Activated naive CD8-positive, alpha-beta T cell treated with anti-CD3 and anti-CD28 coated beads, Interleukin-2, amount 10 ng/mL, durations not matched to agents 7 days and 5 days (primary cell): ENCODE data around the gene TMEM183A. TPM values are rescaled to one million over a fixed set of nuclear protein-coding genes. Genes with fewer than 3 reads are reported as not detected.
"Not testable (repeated sequence)": the region's sequence is repeated elsewhere in the genome, so short reads cannot be mapped to it uniquely, and the experiment has no call there.

Experiments used
- ATAC-seq: fragments of 150-1000 bp; cut with Tn5 transposase; one replicate; pipeline ENCODE4 v1.10.0; 2021; ENCODE audit warnings: low read depth, moderate library complexity
- POLR2A ChIA-PET: fragments of 350-600 bp; sonication (Branson Sonifier 250); formaldehyde crosslinking; loops from one replicate; lab custom pipeline; 2021; ENCODE audit warnings: antibody characterized with exemption; lab: Charles Lee
- DNase-seq: peaks from one replicate; pipeline ENCODE4 v3.0.0; 2021
- H3K27ac Mint-ChIP-seq: one replicate; pipeline ENCODE4 v1.8.0; 2022; ENCODE audit warnings: mild to moderate bottlenecking, mixed read lengths
- H3K27me3 Mint-ChIP-seq: one replicate; pipeline ENCODE4 v1.8.0; 2022; ENCODE audit warnings: mild to moderate bottlenecking, moderate library complexity, mixed read lengths
- H3K36me3 Mint-ChIP-seq: one replicate; pipeline ENCODE4 v1.8.0; 2021; ENCODE audit warnings: mild to moderate bottlenecking, mixed read lengths
- H3K4me1 Mint-ChIP-seq: one replicate; pipeline ENCODE4 v1.8.0; 2021; ENCODE audit warnings: mixed read lengths
- H3K4me3 Mint-ChIP-seq: one replicate; pipeline ENCODE4 v1.8.0; 2022; ENCODE audit warnings: mild to moderate bottlenecking, moderate library complexity, mixed read lengths
- H3K9me3 Mint-ChIP-seq: one replicate; pipeline ENCODE4 v1.8.0; 2021; ENCODE audit warnings: mixed read lengths
- total RNA-seq, 2 experiments: library from RNA; stranded (reverse); gene quantifications; one replicate each; pipeline ENCODE4 v1.2.3, GENCODE V29; 2021

TMEM183A gene
- total RNA-seq, 2 experiments from 2014 or later: 77.1 to 78.4 TPM

DNA sequence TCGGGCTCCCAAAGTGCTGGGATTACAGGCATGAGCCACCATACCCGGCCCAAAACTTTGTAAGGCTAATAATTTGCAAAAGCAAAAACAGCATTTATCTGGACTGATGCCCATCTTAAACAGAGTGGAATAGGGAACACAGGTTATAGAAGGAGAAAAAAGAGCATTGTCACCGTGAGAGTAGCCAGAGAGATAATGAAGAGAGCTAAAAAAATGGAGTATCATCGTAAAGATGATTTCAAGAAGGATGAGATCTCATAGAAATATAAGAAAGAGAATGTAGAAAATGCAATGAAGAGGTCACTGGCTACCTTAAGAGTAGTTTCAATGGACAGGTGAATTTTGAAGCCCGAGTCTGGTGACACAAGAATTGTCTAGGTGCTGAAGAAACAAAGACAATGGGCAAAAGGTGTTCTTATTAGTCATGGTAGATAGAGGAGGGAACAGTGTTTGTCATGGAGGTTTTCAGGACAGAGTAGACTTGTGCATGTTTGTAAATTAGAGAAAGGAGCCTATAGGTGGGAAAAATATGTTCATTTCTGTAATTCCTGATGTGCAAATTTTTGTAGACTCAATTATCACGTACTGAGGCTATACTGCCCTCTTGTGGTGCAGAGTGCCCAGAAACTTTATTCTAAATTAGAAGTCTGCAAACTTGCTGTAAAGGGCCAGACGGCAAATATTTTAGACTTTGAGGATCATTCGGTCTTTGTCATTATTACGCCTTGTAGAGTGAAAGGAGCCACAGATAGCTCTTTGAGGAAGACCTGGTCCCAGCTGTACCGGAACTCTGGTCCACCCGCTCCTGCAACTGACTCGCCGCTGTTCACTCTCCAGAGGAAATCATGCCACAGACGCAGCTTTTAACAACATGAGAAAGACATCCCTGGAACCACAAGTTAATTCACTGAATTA, 8.1 kb upstream of the TMEM183A start:
- Mint-ChIP-seq H3K4me3 (peak overlapping the region; percentile 72), H3K27me3 (peaks cover 46% of the 10 kb centered on the region), H3K36me3 (no peaks in the 10 kb centered on the region), H3K27ac (peak overlapping the region; percentile 50), H3K9me3 (no peaks in the 10 kb centered on the region), H3K4me1 (peaks cover 12% of the 10 kb centered on the region)
- peak; percentile 38 for DNase-seq
- POLR2A ChIA-PET: interaction anchor here (1.0 kb wide), 1 partner anchor 31 kb away, joined by 4 read pairs; no protein-coding TSS in a partner anchor
- ATAC-seq: peak; percentile 54

DNA sequence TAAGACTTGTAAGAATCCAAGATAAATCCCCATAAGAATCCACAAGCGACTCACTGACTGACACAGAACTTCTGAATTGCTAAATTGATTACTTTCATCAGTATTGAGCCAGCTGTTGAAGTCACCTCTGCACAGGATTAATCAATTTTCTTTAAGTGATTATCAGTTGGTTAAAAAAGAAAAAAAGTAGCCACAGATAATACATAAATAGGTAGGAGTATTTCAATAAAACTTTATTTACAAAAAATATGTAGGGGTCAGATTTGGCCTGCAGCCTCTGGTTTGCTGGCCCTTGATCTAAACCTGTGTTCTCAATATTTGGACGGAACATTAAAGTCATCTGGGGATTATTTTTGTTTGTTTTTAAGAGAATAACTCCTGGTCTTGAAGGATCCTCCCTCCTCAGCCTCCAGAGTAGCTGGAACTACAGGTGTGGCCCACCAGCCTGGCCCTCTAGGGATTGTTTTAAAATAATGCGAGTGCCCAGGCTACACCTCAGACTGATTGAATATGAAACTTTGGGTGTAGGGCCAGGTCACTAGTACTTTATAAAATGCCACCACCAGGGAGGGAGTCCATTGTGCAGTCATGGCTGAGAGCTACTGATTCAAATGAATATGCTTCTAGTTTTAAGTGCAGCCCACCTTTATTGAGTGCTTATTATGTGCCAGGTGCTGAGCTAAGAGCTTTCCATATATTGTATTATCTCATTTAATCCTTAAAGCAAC, 6.8 kb upstream of the TMEM183A start:
- POLR2A ChIA-PET: no interaction called here
- no peak overlapping the region for H3K4me3 Mint-ChIP-seq

DNA sequence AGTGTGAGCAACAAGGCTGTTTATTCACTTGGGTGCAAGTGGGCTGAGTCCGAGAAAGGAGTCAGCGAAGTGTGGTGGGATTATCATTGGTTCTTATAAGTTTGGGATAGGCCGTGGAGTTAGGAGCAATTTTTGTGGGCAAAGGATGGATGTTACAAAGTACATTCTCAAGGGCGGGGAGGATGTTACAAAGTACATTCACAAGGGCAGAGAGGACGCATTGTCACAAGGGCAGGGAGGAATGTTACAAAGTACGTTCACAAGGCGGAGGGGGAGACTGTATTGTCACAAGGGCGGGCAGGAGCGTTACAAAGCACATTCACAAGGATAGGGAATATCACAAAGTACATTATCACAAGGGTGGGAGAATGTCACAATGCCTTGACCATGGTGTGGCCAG, 5.2 kb upstream of the TMEM183A start:
- POLR2A ChIA-PET: no interaction called here
- Mint-ChIP-seq H3K4me1 (peaks cover 21% of the 10 kb centered on the region), H3K27me3 (peaks cover 20% of the 10 kb centered on the region), H3K36me3 (no peaks in the 10 kb centered on the region), H3K27ac (no peak overlapping the region), H3K4me3 (no peak overlapping the region), H3K9me3 (no peaks in the 10 kb centered on the region)
- ATAC-seq (no peak), DNase-seq (no peak)

More for the DNA sequence above, 6.8 kb upstream of the TMEM183A start:
- no peaks in the 10 kb centered on the region for H3K9me3 Mint-ChIP-seq
- H3K27me3 Mint-ChIP-seq: peaks cover 35% of the 10 kb centered on the region
- ATAC-seq: no peak
- H3K27ac Mint-ChIP-seq: no peak overlapping the region
- DNase-seq: no peak
- H3K36me3 Mint-ChIP-seq: no peaks in the 10 kb centered on the region
- peaks cover 12% of the 10 kb centered on the region for H3K4me1 Mint-ChIP-seq

DNA sequence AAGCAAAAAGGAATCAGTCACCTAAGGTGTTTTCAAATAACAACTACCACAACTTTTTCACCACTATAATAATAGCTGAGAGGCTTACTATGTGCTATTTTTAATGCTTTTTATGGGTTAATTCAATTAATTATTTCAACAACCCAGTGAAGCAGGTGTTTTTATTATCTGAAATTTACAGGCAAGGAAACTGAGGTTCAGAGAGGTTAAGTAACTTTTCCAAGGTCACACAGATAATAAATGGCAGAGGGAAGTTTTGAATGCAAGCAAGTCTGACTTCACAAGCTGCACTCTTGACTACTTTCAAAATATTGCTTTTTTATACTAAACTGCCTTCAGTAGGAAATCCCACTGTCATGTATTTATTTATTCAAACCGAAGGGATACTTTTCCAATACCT, 4.2 kb upstream of the TMEM183A start:
- peaks cover 11% of the 10 kb centered on the region for H3K27me3 Mint-ChIP-seq
- H3K4me3 Mint-ChIP-seq: no peak overlapping the region
- ATAC-seq (no peak), DNase-seq (no peak)
- H3K36me3 Mint-ChIP-seq: peaks cover 2% of the 10 kb centered on the region
- H3K9me3 Mint-ChIP-seq: no peaks in the 10 kb centered on the region
- no peak overlapping the region for H3K27ac Mint-ChIP-seq
- peaks cover 22% of the 10 kb centered on the region for H3K4me1 Mint-ChIP-seq
- POLR2A ChIA-PET: no interaction called here

DNA sequence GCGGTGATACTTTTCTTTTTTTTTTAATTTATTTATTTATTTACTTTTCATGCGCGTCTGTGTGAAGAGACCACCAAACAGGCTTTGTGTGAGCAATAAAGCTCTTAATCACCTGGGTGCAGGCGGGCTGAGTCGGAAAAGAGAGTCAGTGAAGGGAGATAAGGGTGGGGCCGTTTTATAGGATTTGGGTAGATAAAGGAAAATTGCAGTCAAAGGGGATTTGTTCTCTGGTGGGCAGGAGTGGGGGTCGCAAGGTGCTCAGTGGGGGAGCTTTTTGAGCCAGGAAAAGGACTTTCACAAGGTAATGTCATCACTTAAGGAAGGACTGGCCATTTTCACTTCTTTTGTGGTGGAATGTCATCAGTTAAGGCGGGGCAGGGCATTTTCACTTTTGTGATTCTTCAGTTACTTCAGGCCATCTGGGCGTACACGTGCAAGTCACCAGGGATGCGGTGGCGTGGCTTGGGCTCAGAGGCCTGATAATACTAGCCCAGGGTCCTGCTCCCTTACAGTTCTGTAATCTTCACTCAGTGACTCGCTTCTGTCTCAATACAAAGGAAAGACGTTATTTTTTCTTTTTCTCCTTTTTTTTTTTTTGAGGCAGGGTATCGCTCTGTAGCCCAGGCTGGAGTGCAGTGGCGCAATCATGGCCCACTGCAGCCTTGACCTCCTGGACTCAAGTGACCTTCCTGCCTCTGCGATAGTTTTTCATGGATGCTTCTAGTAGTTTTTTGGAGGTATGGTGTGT, 1.6 kb upstream of the TMEM183A start:
- POLR2A ChIA-PET: interaction anchor here (1.4 to 2.8 kb wide), 3 partner anchors 38 to 843 kb away, joined by 3 to 15 read pairs (median 9); partner anchors contain the start of genes CYB5R1 and RABIF
- DNase-seq, H3K36me3 Mint-ChIP-seq, H3K9me3 Mint-ChIP-seq, ATAC-seq, H3K27me3 Mint-ChIP-seq: not testable (repeated sequence)
- Mint-ChIP-seq H3K27ac (peak overlapping the region; percentile 91), H3K4me1 (peaks cover 17% of the 10 kb centered on the region), H3K4me3 (peak overlapping the region; percentile 85)

DNA sequence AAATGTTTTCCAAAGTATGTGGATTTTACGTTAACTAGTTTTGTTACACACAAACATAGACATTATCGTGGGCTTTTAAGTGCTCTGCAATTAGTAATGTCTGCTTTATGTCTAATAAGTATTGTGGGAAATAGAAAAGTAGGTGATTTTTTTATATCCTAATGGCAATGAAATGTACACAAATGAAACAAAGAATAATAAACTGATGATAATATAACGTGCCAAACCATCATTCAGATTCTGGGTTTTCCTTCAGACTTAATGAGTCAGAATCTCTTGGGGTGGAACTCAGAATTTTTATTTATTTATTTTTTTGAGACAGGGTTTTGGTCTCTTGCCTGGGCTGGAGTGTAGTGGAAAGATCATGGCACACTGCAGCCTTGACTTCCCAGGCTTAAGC, 2.0 kb downstream of the TMEM183A start:
- DNase-seq: no peak
- Mint-ChIP-seq H3K9me3 (no peaks in the 10 kb centered on the region), H3K27ac (no peak overlapping the region), H3K36me3 (peaks cover 24% of the 10 kb centered on the region), H3K4me1 (peaks cover 28% of the 10 kb centered on the region), H3K4me3 (peak overlapping the region; percentile 85), H3K27me3 (no peaks in the 10 kb centered on the region)
- no peak for ATAC-seq
- POLR2A ChIA-PET: no interaction called here

DNA sequence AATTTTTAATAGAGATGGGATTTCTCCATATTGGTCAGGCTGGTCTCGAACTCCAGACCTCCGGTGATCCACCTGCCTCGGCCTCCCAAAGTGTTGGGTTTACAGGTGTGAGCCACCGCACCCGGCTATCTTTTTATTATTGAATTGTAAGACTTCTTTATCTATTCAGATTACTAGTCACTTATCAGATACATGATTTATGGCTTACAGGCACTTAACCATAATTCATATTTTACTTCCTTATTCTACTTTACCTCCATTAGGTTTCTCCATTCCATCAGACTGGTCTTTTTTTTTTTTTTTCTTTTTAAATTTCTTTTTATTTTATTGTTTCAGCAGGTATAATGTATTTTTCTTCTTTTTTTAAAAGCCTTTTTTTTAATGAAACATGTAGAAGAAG, 4.4 kb downstream of the TMEM183A start:
- DNase-seq (no peak), ATAC-seq (no peak)
- POLR2A ChIA-PET: no interaction called here
- Mint-ChIP-seq H3K4me3 (no peak overlapping the region), H3K27me3 (no peaks in the 10 kb centered on the region), H3K4me1 (peaks cover 19% of the 10 kb centered on the region), H3K27ac (no peak overlapping the region), H3K9me3 (no peaks in the 10 kb centered on the region), H3K36me3 (peaks cover 39% of the 10 kb centered on the region)

DNA sequence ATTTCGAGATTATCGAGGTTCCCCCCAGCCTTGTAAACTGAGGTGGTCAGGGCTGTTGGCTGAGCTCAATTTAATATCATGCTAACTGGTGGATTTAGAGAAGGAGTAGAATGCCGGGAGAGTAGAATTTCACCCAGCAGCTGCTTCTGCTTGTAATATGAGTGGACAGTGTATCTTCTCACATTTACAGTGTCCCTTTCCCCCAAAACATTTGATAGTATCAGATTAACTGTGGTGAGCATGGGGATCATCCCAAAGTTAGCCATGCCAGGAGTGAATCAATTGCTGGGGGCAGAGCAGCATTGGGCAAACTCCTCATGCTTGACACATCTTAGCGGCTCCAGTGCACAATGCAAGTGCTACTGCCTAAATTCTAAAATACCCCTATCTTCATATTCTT, 9.9 kb downstream of the TMEM183A start:
- Mint-ChIP-seq H3K9me3 (no peaks in the 10 kb centered on the region), H3K27me3 (no peaks in the 10 kb centered on the region), H3K27ac (no peak overlapping the region), H3K4me3 (no peak overlapping the region), H3K36me3 (peaks cover 53% of the 10 kb centered on the region), H3K4me1 (peaks cover 7% of the 10 kb centered on the region)
- POLR2A ChIA-PET: no interaction called here
- ATAC-seq (no peak), DNase-seq (no peak)

DNA sequence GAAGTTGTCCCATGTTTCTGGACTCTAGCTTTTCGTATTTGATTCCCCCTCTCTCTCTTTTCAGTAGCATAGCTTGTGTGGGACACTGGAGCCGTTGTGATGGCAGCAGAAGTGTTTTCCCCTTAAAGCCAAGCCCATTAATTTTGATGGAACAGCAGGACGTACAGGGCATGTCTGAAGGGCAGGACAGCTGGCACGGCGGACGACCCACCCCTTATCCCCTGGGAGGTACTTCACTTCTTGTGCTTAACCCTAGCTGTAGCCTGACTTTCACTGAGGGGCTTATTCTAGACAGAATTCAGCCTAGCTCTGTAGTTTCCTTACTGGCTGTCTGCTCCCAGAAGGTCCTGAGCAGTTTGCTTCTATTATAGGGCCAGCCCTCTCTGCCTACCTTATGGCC, 10.5 kb downstream of the TMEM183A start:
- H3K9me3 Mint-ChIP-seq: no peaks in the 10 kb centered on the region
- ATAC-seq: no peak
- peaks cover 6% of the 10 kb centered on the region for H3K4me1 Mint-ChIP-seq
- H3K36me3 Mint-ChIP-seq: peaks cover 52% of the 10 kb centered on the region
- H3K4me3 Mint-ChIP-seq: no peak overlapping the region
- H3K27me3 Mint-ChIP-seq: no peaks in the 10 kb centered on the region
- no peak overlapping the region for H3K27ac Mint-ChIP-seq
- DNase-seq: no peak
- POLR2A ChIA-PET: interaction anchor here (0.8 kb wide), 1 partner anchor 11 kb away, joined by 3 read pairs; the partner anchor contains the start of gene TMEM183A

DNA sequence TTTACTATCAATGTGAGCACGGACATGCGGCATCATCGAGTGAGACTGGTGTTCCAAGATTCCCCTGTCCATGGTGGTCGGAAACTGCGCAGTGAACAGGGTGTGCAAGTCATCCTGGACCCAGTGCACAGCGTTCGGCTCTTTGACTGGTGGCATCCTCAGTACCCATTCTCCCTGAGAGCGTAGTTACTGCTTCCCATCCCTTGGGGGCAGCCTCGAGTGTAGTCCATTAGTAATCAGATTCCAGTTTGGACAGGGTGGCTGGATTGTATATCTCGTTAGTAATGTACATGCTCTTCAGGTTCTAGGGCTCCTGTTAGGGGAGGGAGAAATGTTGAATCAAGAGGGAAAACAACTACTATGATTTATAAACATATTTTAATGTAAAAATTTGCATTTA, 15.7 kb downstream of the TMEM183A start:
- not testable (repeated sequence) for H3K27ac Mint-ChIP-seq, H3K4me3 Mint-ChIP-seq, H3K9me3 Mint-ChIP-seq, ATAC-seq, H3K27me3 Mint-ChIP-seq, DNase-seq
- POLR2A ChIA-PET: interaction anchor here (0.7 to 1.5 kb wide), 2 partner anchors 7 to 16 kb away, joined by 3 to 8 read pairs; partner anchors contain the start of gene TMEM183A
- peaks cover 33% of the 10 kb centered on the region for H3K36me3 Mint-ChIP-seq
- H3K4me1 Mint-ChIP-seq: peaks cover 13% of the 10 kb centered on the region

DNA sequence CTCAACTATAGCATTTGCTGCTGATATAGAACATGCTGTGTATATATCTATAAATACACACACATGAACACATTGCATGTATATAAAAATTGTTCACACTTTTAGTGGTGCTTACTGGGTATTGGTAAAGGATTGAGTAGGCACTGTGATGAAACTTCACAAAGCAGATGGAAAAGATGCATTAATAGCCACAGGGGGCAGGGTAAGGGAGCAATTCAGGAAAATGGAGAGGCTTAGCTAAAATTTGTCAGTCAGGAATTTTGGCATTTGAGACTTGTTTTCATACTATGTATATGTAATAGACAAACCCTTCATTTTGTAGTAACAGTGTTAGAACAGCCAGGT, 18.5 kb downstream of the TMEM183A start:
- H3K27me3 Mint-ChIP-seq: peaks cover 4% of the 10 kb centered on the region
- peaks cover 26% of the 10 kb centered on the region for H3K36me3 Mint-ChIP-seq
- POLR2A ChIA-PET: interaction anchor here (1.0 kb wide), 1 partner anchor 19 kb away, joined by 6 read pairs; the partner anchor contains the start of gene TMEM183A
- peaks cover 22% of the 10 kb centered on the region for H3K4me1 Mint-ChIP-seq
- peaks cover 2% of the 10 kb centered on the region for H3K9me3 Mint-ChIP-seq
- H3K4me3 Mint-ChIP-seq: peak overlapping the region; percentile 56
- H3K27ac Mint-ChIP-seq: peak overlapping the region; percentile 72
- DNase-seq (no peak), ATAC-seq (no peak)

DNA sequence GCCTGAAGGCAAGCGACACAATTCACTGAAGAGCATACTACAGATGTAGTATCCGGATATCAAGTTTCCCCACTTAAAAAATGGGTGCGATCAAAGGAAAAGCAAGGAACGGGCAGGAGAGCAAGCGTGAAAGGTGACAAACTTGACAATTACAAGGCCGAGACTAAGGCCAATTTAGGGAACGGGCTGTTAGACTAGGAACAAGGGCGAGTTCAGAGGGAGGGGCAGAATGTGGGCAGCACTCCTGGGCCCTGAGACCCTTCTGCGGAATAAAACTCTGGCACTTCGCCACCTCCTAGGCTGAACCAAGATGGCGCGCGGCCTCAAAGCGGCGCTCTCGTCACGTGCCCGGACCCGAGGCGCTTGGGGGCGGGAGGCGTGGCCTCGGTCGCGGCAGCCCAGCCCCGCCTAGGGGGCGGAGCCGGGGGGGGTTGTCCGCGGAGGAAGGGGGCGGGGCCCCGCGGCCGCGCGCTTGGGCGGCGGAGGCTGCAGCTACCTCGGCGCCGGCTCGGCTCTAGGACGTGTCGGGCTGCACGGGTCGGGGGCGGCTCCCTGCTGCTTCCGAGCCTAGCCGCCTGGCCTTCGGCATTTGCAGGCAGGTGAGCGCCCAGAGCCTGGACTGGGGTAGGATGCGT, 19.0 kb downstream of the TMEM183A start, which contains the start of gene PPFIA4:
Gene PPFIA4, plus strand, starts transcription at position 461 of the 635 bp plus-strand sequence. CDS start 12,518 bp downstream, outside the sequence.
- DNase-seq (peak; percentile 98), ATAC-seq (peak; percentile 95)
- POLR2A ChIA-PET: interaction anchor here (1.0 kb wide), 1 partner anchor 19 kb away, joined by 6 read pairs; the partner anchor contains the start of gene TMEM183A
- Mint-ChIP-seq H3K9me3 (peaks cover 2% of the 10 kb centered on the region), H3K27me3 (peaks cover 4% of the 10 kb centered on the region), H3K4me3 (peak within 1 kb of the TSS; percentile 91), H3K4me1 (peaks cover 22% of the 10 kb centered on the region), H3K27ac (peak within 1 kb of the TSS; percentile 72), H3K36me3 (peaks cover 23% of the 10 kb centered on the region)
